HCT116 (cell line): ENCODE results near the gene AAR2.

Experiments used
- CEBPB ChIP-seq: IDR thresholded peaks from 2 replicates; pipeline ENCODE4 v1.6.1; 2012; ENCODE audit warnings: low read depth
- CTCF ChIP-seq, 3 experiments: fragments of 200-600 bp in 1 of 3; sonication (generic) in 1 of 3; IDR thresholded peaks in 2 of 3; conservative IDR thresholded peaks in 1 of 3; 2 replicates each; pipeline ENCODE4 v1.5.1; 2012 to 2017; ENCODE audit warnings: low read depth in 2 of 3, low read length in 2 of 3, antibody characterized with exemption in 1 of 3, borderline replicate concordance in 1 of 3, control low read depth in 1 of 3, mild to moderate bottlenecking in 1 of 3, mixed read lengths in 1 of 3, mixed run types in 1 of 3, moderate library complexity in 1 of 3; ENCODE audit not compliant: insufficient read depth in 1 of 3
- POLR2A ChIP-seq: IDR thresholded peaks from 2 replicates; pipeline ENCODE4 v1.7.0; 2011; ENCODE audit warnings: borderline replicate concordance; ENCODE audit not compliant: insufficient read depth, insufficient read length; ENCODE audit errors: extremely low read depth
- RAD21 ChIP-seq: IDR thresholded peaks from 2 replicates; pipeline ENCODE4 v1.6.1; 2012; ENCODE audit warnings: low read depth, mild to moderate bottlenecking
- ZBTB33 ChIP-seq: IDR thresholded peaks from 2 replicates; pipeline ENCODE4 v1.6.1; 2011; ENCODE audit warnings: mild to moderate bottlenecking, low read length, moderate library complexity; ENCODE audit not compliant: insufficient replicate concordance; ENCODE audit errors: extremely low read depth

GRCh38 chr20:36219671-36220220 is 16.5 kb upstream of the AAR2 start:
- TF ChIP-seq CTCF (IDR thresholded peaks at IDR 0.05 in 2 of 3, conservative IDR thresholded peaks at IDR 0.05 in 1 of 3; ENCODE audit: borderline replicate concordance in 1 of 3, insufficient read depth in 1 of 3, low read depth in 2 of 3, low read length in 2 of 3) (no peak), ZBTB33 (no peak), CEBPB (no peak), RAD21 (no peak), POLR2A (no peak)
